IMR-90 (cell line): ENCODE results near the gene CCNC. TPM values are rescaled to one million over a fixed set of nuclear protein-coding genes. Genes with fewer than 3 reads are reported as not detected.

ENCODE experiments used
- ATAC-seq: fragments of 200-7000 bp; cut with Tn5 transposase; 2 replicates; pipeline ENCODE4 v1.9.1; 2020; ENCODE audit warnings: low read depth, mild to moderate bottlenecking, moderate library complexity
- BruUV-seq: library from RNA; stranded (reverse); fragments of 400-500 nt; replicated peaks from 2 replicates; lab custom pipeline; 2021; lab: Mats Ljungman, UMichigan
- CTCF ChIA-PET: fragments of 300-600 bp; formaldehyde crosslinking; extraction: SDS; loops from one replicate; lab custom pipeline; 2021; ENCODE audit warnings: antibody characterized with exemption; lab: Yijun Ruan, JAX
- POLR2A ChIA-PET: fragments of 300-600 bp; sonication (Branson Sonifier 250); formaldehyde crosslinking; loops from one replicate; lab custom pipeline; 2022; ENCODE audit warnings: antibody characterized with exemption; ENCODE audit not compliant: unreplicated experiment; lab: Charles Lee
- DNase-seq: peaks from one replicate; pipeline ENCODE4 v3.0.0; 2013
- H2AFZ ChIP-seq: replicated peaks from 2 replicates; pipeline ENCODE3; 2013; ENCODE audit warnings: low read length, mild to moderate bottlenecking; ENCODE audit not compliant: poor library complexity
- H2AK5ac ChIP-seq: 2 replicates; pipeline ENCODE4 v1.6.1; 2013; ENCODE audit warnings: low read depth, low read length, inconsistent platforms
- H2AK9ac ChIP-seq: replicated peaks from 2 replicates; pipeline ENCODE3; 2013; ENCODE audit warnings: mild to moderate bottlenecking, low read depth, low read length, moderate library complexity; ENCODE audit not compliant: poor library complexity
- H2BK120ac ChIP-seq: 2 replicates; pipeline ENCODE4 v1.6.1; 2013; ENCODE audit warnings: low read depth, low read length, inconsistent platforms
- H2BK15ac ChIP-seq: 3 replicates; pipeline ENCODE4 v1.6.1; 2013; ENCODE audit warnings: low read depth, low read length, inconsistent platforms
- H2BK20ac ChIP-seq: 2 replicates; pipeline ENCODE4 v1.6.1; 2013; ENCODE audit warnings: low read depth, mild to moderate bottlenecking, inconsistent platforms, low read length, moderate library complexity
- H2BK5ac ChIP-seq: 2 replicates; pipeline ENCODE4 v1.6.1; 2013; ENCODE audit warnings: mild to moderate bottlenecking, low read depth, low read length, inconsistent platforms; ENCODE audit not compliant: poor library complexity, severe bottlenecking
- H3K14ac ChIP-seq: replicated peaks from 2 replicates; pipeline ENCODE4 v1.6.1; 2013; ENCODE audit warnings: low read depth, low read length, inconsistent platforms
- H3K18ac ChIP-seq: 2 replicates; pipeline ENCODE4 v1.6.1; 2013; ENCODE audit warnings: low read depth, low read length, control low read depth
- H3K23ac ChIP-seq: 2 replicates; pipeline ENCODE4 v1.6.1; 2013; ENCODE audit warnings: low read depth, low read length, inconsistent platforms
- H3K27ac ChIP-seq: 2 replicates; pipeline ENCODE4 v1.5.1; 2013; ENCODE audit warnings: mild to moderate bottlenecking, control low read depth, low read length; ENCODE audit not compliant: insufficient read depth
- H3K27me3 ChIP-seq: 2 replicates; pipeline ENCODE4 v1.6.1; 2013; ENCODE audit warnings: low read length; ENCODE audit not compliant: control insufficient read depth, insufficient read depth
- H3K36me3 ChIP-seq: 2 replicates; pipeline ENCODE4 v1.6.1; 2013; ENCODE audit warnings: low read length, mixed read lengths; ENCODE audit not compliant: control insufficient read depth, insufficient read depth
- H3K4ac ChIP-seq: 2 replicates; pipeline ENCODE4 v1.6.1; 2013; ENCODE audit warnings: low read depth, low read length, inconsistent platforms
- H3K4me1 ChIP-seq: 2 replicates; pipeline ENCODE4 v1.6.1; 2013; ENCODE audit warnings: low read length, mixed read lengths; ENCODE audit not compliant: control insufficient read depth, insufficient read depth
- H3K4me2 ChIP-seq: 2 replicates; pipeline ENCODE4 v1.6.1; 2013; ENCODE audit warnings: low read depth, mild to moderate bottlenecking, control low read depth, low read length, moderate library complexity
- H3K4me3 ChIP-seq: 2 replicates; pipeline ENCODE4 v1.5.1; 2013; ENCODE audit warnings: low read depth, mild to moderate bottlenecking, control low read depth, low read length, moderate library complexity; ENCODE audit not compliant: insufficient read depth
- H3K56ac ChIP-seq: 2 replicates; pipeline ENCODE4 v1.6.1; 2013; ENCODE audit warnings: low read length, inconsistent platforms; ENCODE audit not compliant: insufficient read depth; ENCODE audit errors: extremely low read depth
- H3K79me1 ChIP-seq, 2 experiments: 2 replicates each; pipeline ENCODE4 v1.6.1; 2013; ENCODE audit warnings: low read length in 2 of 2, inconsistent platforms in 1 of 2, low read depth in 1 of 2
- H3K9ac ChIP-seq: 2 replicates; pipeline ENCODE4 v1.6.1; 2013; ENCODE audit warnings: low read depth, low read length, control low read depth
- H3K9me1 ChIP-seq: 2 replicates; pipeline ENCODE4 v1.6.1; 2013; ENCODE audit warnings: low read length, inconsistent platforms; ENCODE audit not compliant: insufficient read depth
- H3K9me3 ChIP-seq: 2 replicates; pipeline ENCODE4 v1.6.1; 2013; ENCODE audit warnings: low read length; ENCODE audit not compliant: control insufficient read depth, insufficient read depth
- H4K20me1 ChIP-seq: 2 replicates; pipeline ENCODE4 v1.6.1; 2013; ENCODE audit warnings: low read length, inconsistent platforms; ENCODE audit not compliant: insufficient read depth
- H4K5ac ChIP-seq: 2 replicates; pipeline ENCODE4 v1.6.1; 2013; ENCODE audit warnings: mild to moderate bottlenecking, low read depth, low read length, control low read depth
- H4K8ac ChIP-seq, 2 experiments: 2 replicates each; pipeline ENCODE4 v1.6.1; 2013; ENCODE audit warnings: low read depth in 2 of 2, low read length in 2 of 2, control low read depth in 1 of 2, inconsistent platforms in 1 of 2
- H4K91ac ChIP-seq: 2 replicates; pipeline ENCODE4 v1.6.1; 2013; ENCODE audit warnings: low read depth, low read length, inconsistent platforms; ENCODE audit not compliant: insufficient read depth
- CHD1 ChIP-seq: IDR thresholded peaks from 2 replicates; pipeline ENCODE4 v1.6.1; 2012; ENCODE audit warnings: low read depth, low read length, improper control_type of control experiment
- ELK1 ChIP-seq: fragments of 150-350 bp; IDR thresholded peaks from 2 replicates; pipeline ENCODE4 v1.6.1; 2016; ENCODE audit warnings: low read depth, mild to moderate bottlenecking, low read length, moderate library complexity, borderline replicate concordance
- WGBS, 2 experiments: methylation state at CpG; one replicate each; pipeline versions ENCODE4 v1.1.5 to v1.1.7; 2013; ENCODE audit warnings: missing lambda C conversion rate in 2 of 2; ENCODE audit not compliant: insufficient read length in 1 of 2; ENCODE audit errors: extremely low coverage in 2 of 2; 5-methylcytosine and 5-hydroxymethylcytosine counted together
- dilution Hi-C: fragments of 300-500 bp; cut with HindIII; formaldehyde crosslinking; loops from one replicate; pipeline ENCODE4 v1.14.3; 2018; ENCODE audit warnings: low sequenced_read_pairs; ENCODE audit not compliant: unreplicated experiment
- in situ Hi-C: fragments of 300-500 bp; cut with MboI; formaldehyde crosslinking; loops from 3 replicates; pipeline ENCODE4 v1.14.3; 2019; ENCODE audit warnings: low sequenced_read_pairs, inconsistent platforms, mixed read lengths
- intact Hi-C: fragments of 100-400 bp; cut with micrococcal nuclease; formaldehyde crosslinking; loops from 2 replicates; pipeline ENCODE4 v1.10.0; 2022
- polyA plus RNA-seq, 3 experiments: library from polyadenylated mRNA; depleted of rRNA; stranded (reverse); fragments of >200 nt; gene quantifications; 2 replicates each; pipeline ENCODE4 v1.2.3, GENCODE V29; 2012; ENCODE audit warnings: low replicate concordance in 1 of 3
- total RNA-seq: library from RNA; depleted of rRNA; stranded (reverse); fragments of >200 nt; gene quantifications from 2 replicates; pipeline ENCODE4 v1.2.3, GENCODE V29; 2012
- TF ChIP-seq, protein P1 (sequence below): conservative IDR thresholded peaks from 2 replicates; pipeline ENCODE4 v1.5.1; 2012; ENCODE audit warnings: mild to moderate bottlenecking, low read depth, low read length, improper control_type of control experiment

Gene CCNC
- total and polyA plus RNA-seq, 2 of the 4 experiments (the other 2 are of a cell fraction), result 30.1 to 95.7 TPM

- no peak overlapping the region for H2AFZ ChIP-seq
- no peaks in the 10 kb centered on the region for H3K9me1 ChIP-seq
- H4K20me1 ChIP-seq, result no peaks in the 10 kb centered on the region
- H4K5ac ChIP-seq, result no peak overlapping the region
- no TSS peak for BruUV-seq
- H4K8ac ChIP-seq, result no peak overlapping the region
- H2BK15ac ChIP-seq, result no peak overlapping the region
- dilution Hi-C loops, result no loop called here
- peaks cover 5 to 10% of the 10 kb centered on the region in 2 experiments; a peak in 3 of 4 replicates for H3K79me1 ChIP-seq
- ChIA-PET CTCF (no interaction called here), POLR2A (no interaction called here)
- no peak overlapping the region for H2AK5ac ChIP-seq
- no peak overlapping the region for H3K18ac ChIP-seq
- H3K27me3 ChIP-seq, result no peaks in the 10 kb centered on the region
- no peaks in the 10 kb centered on the region for H3K4me1 ChIP-seq
- TF ChIP-seq, protein P1, sequence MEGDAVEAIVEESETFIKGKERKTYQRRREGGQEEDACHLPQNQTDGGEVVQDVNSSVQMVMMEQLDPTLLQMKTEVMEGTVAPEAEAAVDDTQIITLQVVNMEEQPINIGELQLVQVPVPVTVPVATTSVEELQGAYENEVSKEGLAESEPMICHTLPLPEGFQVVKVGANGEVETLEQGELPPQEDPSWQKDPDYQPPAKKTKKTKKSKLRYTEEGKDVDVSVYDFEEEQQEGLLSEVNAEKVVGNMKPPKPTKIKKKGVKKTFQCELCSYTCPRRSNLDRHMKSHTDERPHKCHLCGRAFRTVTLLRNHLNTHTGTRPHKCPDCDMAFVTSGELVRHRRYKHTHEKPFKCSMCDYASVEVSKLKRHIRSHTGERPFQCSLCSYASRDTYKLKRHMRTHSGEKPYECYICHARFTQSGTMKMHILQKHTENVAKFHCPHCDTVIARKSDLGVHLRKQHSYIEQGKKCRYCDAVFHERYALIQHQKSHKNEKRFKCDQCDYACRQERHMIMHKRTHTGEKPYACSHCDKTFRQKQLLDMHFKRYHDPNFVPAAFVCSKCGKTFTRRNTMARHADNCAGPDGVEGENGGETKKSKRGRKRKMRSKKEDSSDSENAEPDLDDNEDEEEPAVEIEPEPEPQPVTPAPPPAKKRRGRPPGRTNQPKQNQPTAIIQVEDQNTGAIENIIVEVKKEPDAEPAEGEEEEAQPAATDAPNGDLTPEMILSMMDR, result no peak
- no peak for TF ChIP-seq ELK1
- TF ChIP-seq CHD1, result no peak
- no peak overlapping the region for H2BK20ac ChIP-seq
- in situ Hi-C loops, result no loop called here
- H3K9me3 ChIP-seq, result no peaks in the 10 kb centered on the region
- H3K4ac ChIP-seq, result no peak overlapping the region
- ATAC-seq (no peak), DNase-seq (no peak)
- H2BK120ac ChIP-seq, result no peak overlapping the region
- no CpG with 5 or more reads among the region's 1 CpG for WGBS, 2 experiments
- no peak overlapping the region for H3K9ac ChIP-seq
- no peak overlapping the region for H2BK5ac ChIP-seq
- H2AK9ac ChIP-seq, result no peak overlapping the region
- intact Hi-C loops, result no loop called here
- H3K27ac ChIP-seq, result no peak overlapping the region
- no peak overlapping the region for H3K23ac ChIP-seq
- H3K4me2 ChIP-seq, result no peak overlapping the region
- no peak overlapping the region for H3K4me3 ChIP-seq
- no peak overlapping the region for H3K14ac ChIP-seq
- no peak overlapping the region for H4K91ac ChIP-seq
- H3K36me3 ChIP-seq, result peaks cover 15% of the 10 kb centered on the region
- H3K56ac ChIP-seq, result no peak overlapping the region
Measured at GRCh38 chr6:99545442-99545841, 23.0 kb downstream of the CCNC start.
